ENCODE data around the gene STPG4.

DNA sequence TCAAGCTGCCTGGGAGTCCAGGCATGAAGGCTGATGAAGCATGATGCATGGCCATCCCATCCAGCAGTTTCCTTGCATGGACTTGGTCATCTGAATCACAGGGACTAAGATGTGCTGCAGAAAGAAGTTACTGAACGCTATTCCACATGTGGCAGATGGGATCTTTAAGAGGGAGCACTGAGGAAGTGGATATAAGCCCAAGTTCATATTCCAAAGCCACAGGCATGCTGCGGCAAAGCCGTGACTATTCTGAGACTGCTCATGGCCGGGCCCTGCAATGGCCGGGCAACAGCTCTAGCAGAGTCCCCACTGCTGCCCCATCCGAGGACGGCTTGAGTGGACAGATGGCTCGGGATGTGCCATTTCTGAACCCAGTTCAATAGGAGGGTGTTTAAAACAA lies 61.5 kb downstream of the STPG4 start:
- TF ChIP-seq EZH2 (IDR thresholded peaks at IDR 0.05), result no peak
- TF ChIP-seq POLR2AphosphoS5 (IDR thresholded peaks at IDR 0.05; ENCODE audit: borderline replicate concordance, low read depth, low read length), result no peak
- TF ChIP-seq FOXP2 (optimal IDR thresholded peaks at IDR 0.05; ENCODE audit: control extremely low read depth, extremely low read length, insufficient read depth), result no peak

Data from SK-N-MC (cell line).